ENCODE results near the gene SEC61A2. TPM values are rescaled to one million over a fixed set of nuclear protein-coding genes. Genes with fewer than 3 reads are reported as not detected.

The SEC61A2 gene
- total and polyA plus RNA-seq, 2 donors from 2014 or later = 3.6 to 8.9 TPM

GRCh38 chr10:12180221-12180974 is 50.9 kb downstream of the SEC61A2 start:
- TF ChIP-seq CTCF (IDR thresholded peaks at IDR 0.05; ENCODE audit: borderline replicate concordance, extremely low read depth, insufficient read depth) = no peak
- H3K36me3 ChIP-seq (ENCODE audit: control insufficient read depth in 2 of 3, insufficient read depth in 3 of 3, low read length in 3 of 3) = peaks cover 4 to 21% (median 11%) of the 10 kb centered on the region in 3 donors
- no peak for FAIRE-seq

GRCh38 chr10:12181065-12181775 is 51.7 kb downstream of the SEC61A2 start:
- intact Hi-C loops (cut with DNase I) = no loop called here
- Histone ChIP-seq H3K27ac (ENCODE audit: low read depth in 2 of 2, low read length in 2 of 2) (no peak overlapping the region), H3K4me3 (ENCODE audit: low read length in 3 of 3) (no peak overlapping the region), H3K9ac (ENCODE audit: low read length in 3 of 3) (no peak overlapping the region), H3K4me1 (ENCODE audit: control insufficient read depth in 2 of 3, insufficient read depth in 2 of 3, low read depth in 1 of 3, low read length in 3 of 3) (no peaks in the 10 kb centered on the region), H3K27me3 (ENCODE audit: control insufficient read depth, insufficient read depth, low read length) (no peaks in the 10 kb centered on the region), H3K9me3 (ENCODE audit: control insufficient read depth in 2 of 3, insufficient read depth in 1 of 3, low read length in 3 of 3) (no peaks in the 10 kb centered on the region), H3K36me3 (ENCODE audit: control insufficient read depth in 2 of 3, insufficient read depth in 3 of 3, low read length in 3 of 3) (peaks cover 4 to 29% (median 14%) of the 10 kb centered on the region in 3 donors)
- TF ChIP-seq CTCF (IDR thresholded peaks at IDR 0.05; ENCODE audit: borderline replicate concordance, extremely low read depth, insufficient read depth) = no peak
- DNase-seq (no peak), FAIRE-seq (no peak)

More at GRCh38 chr10:12180221-12180974, 50.9 kb downstream of the SEC61A2 start:
- no peak for DNase-seq
- no peak overlapping the region for H3K4me3 ChIP-seq (ENCODE audit: low read length in 3 of 3)
- H3K9me3 ChIP-seq (ENCODE audit: control insufficient read depth in 2 of 3, insufficient read depth in 1 of 3, low read length in 3 of 3) = no peaks in the 10 kb centered on the region
- no peak overlapping the region for H3K27ac ChIP-seq (ENCODE audit: low read depth in 2 of 2, low read length in 2 of 2)
- H3K4me1 ChIP-seq (ENCODE audit: control insufficient read depth in 2 of 3, insufficient read depth in 2 of 3, low read depth in 1 of 3, low read length in 3 of 3) = no peaks in the 10 kb centered on the region
- intact Hi-C loops (cut with DNase I) = no loop called here
- no peak overlapping the region for H3K9ac ChIP-seq (ENCODE audit: low read length in 3 of 3)
- no peaks in the 10 kb centered on the region for H3K27me3 ChIP-seq (ENCODE audit: control insufficient read depth, insufficient read depth, low read length)

- H3K4me1 ChIP-seq (ENCODE audit: control insufficient read depth in 2 of 3, insufficient read depth in 2 of 3, low read depth in 1 of 3, low read length in 3 of 3) = no peaks in the 10 kb centered on the region
- FAIRE-seq (no peak), DNase-seq (no peak)
- intact Hi-C loops (cut with DNase I) = no loop called here
- TF ChIP-seq CTCF (IDR thresholded peaks at IDR 0.05; ENCODE audit: borderline replicate concordance, extremely low read depth, insufficient read depth) = no peak
- no peaks in the 10 kb centered on the region for H3K27me3 ChIP-seq (ENCODE audit: control insufficient read depth, insufficient read depth, low read length)
- H3K9me3 ChIP-seq (ENCODE audit: control insufficient read depth in 2 of 3, insufficient read depth in 1 of 3, low read length in 3 of 3) = no peaks in the 10 kb centered on the region
- H3K27ac ChIP-seq (ENCODE audit: low read depth in 2 of 2, low read length in 2 of 2) = no peak overlapping the region
- no peak overlapping the region for H3K9ac ChIP-seq (ENCODE audit: low read length in 3 of 3)
- no peak overlapping the region for H3K4me3 ChIP-seq (ENCODE audit: low read length in 3 of 3)
- peaks cover 4 to 18% (median 11%) of the 10 kb centered on the region in 3 donors for H3K36me3 ChIP-seq (ENCODE audit: control insufficient read depth in 2 of 3, insufficient read depth in 3 of 3, low read length in 3 of 3)
Measured at GRCh38 chr10:12184165-12184564, 54.7 kb downstream of the SEC61A2 start.
